Dermis microvascular lymphatic vessel endothelial cell (primary cell): ENCODE measurements around the gene ANKRD23. TPM values are rescaled to one million over a fixed set of nuclear protein-coding genes. Genes with fewer than 3 reads are reported as not detected.
"Not testable (repeated sequence)": the region's sequence is repeated elsewhere in the genome, so short reads cannot be mapped to it uniquely, and the experiment has no call there.

Source experiments
- DNase-seq, 2 donors: peaks; one replicate each; pipeline versions ENCODE4 v3.0.0 to v3.0.0-alpha.2; 2010; ENCODE audit warnings: low read depth in 2 of 2
- total RNA-seq: library from RNA; depleted of rRNA; stranded (reverse); fragments of >200 nt; gene quantifications from 2 replicates; pipeline ENCODE4 v1.2.1, GENCODE V29; 2014

ANKRD23 gene
- total RNA-seq, 1 donor from 2014 or later, result 0.51 TPM

DNA sequence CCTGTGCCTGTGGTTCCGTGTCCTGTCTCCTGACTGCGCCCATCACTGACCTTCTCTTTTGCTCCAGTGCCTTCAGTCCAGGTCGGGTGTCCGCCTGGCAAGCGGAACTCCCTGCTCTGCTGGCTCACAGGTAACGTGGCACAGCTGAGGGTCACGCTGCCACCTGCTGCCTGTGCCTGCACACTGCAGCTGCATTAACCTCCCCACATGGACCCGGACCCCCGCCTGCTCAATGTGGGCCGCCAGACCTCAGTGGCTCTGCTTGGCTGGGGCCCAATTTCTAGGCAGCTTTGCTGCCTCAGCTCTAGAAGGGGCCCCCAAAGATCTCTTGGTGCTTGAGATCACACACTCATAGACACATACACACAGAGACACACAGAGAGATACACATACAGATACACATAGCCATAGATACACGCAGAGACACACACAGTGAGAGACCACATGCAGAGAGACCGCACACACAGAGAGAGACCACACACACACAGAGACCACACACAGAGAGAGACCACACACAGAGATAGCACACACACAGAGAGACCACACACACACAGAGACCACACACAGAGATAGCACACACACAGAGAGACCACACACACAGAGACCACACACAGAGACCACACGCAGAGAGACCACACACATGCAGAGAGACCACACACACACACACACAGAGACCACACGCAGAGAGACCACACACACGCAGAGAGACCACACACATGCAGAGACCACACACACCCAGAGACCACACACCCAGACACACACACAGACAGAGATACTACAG lies 42.6 kb downstream of the ANKRD23 start:
- DNase-seq, result peak; percentile 45 to 70

DNA sequence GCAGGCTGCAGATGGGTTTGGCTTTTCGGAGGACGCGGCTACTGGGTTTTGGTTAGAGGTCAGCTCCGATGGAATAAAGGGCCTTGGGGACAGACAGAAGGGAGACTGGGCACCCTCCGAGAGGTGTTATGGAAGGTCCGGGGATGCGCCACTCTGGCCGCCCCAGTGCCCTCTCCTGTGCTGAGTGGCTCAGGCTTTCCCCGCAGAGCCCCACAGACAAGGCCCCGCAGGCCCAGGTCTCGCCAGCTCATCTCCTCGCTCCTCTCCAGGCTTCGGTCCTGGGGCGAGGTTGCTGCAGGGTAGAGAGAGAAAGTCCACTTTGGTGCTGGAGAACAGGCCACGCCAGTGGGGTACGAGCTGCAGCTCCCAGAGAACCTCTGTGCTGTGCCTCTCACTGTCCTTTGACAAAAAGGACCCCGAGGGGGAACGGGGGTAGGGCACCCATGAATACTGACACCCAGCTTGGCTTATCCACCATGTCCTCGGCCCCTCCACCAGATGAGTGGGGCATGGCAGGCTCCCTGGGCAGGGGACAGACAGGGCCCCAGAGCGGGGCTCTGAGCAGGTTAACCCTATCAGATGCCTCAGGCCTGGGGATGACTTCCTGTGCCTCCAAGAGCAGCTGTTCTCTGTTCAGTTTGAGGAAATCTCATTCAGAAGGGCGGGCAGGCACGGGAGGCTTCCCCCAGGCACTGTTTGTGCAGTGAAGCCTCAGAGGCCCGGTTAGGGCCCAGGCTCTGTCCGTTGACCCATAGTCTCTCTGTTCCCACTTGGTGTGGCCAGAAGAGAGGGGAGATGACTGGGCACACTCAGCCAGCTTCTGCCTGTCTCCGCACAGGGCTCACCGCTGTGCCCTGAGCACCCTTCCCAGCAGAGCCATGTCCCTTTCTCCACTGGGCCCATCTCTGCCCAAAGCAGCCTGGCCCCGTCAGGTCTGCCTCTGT lies 43.5 kb downstream of the ANKRD23 start:
- DNase-seq, result no peak

DNA sequence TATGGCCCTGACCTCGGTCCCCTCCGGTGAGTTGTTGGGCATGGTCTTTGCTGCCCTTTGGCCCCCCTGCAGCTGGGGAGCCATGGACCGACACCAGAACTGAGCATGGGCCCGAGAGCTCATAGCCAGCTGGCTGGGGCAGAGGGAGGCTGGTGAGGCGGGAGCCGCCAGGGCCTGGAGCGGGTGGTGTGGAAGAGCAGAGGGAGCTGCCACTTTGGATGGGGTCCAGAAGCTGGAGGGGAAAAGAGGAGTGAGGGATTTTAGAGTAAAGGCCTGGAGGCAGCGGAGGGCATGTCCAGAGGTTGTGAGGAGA lies 44.2 kb downstream of the ANKRD23 start:
- no peak for DNase-seq

DNA sequence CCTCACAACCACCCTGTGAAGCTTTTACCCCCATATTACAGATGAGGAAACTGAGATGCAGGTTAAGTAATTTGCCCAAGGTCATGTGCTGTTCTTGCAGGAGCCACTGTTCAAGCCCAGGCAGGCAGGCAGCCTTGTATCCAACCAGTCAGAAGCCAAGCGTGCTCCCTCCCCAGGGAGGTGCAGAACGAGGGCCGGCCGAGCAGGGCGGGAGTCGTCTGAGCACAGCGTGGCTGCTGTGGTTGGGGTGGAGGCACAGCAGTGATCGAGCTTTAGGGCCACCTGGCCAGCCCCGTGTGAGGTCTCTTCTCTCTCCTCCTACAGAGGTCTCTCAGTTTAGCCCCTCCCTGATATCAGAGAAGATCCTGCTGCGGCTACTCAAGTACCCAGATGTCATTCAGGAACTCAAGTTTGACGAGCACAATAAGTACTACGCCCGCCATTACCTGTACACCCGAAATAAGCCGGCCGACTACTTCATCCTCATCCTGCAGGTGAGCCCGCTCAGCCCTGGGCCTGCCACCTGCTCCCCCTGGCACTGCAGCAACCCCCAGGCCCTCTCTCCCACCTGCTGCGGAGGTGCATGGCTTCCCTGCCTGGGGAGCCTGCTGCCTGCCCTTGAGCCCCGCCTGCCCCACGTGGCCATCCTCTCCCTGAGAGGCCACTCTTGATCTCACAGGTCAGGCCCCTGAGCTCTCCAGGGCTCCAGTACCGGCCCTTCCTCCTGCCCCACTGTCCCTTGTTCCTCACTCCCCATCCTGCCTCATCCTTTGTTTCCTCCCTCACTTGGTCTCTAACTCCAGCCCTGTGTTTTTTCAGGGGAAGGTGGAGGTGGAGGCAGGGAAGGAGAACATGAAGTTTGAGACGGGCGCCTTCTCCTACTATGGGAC lies 44.8 kb downstream of the ANKRD23 start:
- DNase-seq, result no peak

DNA sequence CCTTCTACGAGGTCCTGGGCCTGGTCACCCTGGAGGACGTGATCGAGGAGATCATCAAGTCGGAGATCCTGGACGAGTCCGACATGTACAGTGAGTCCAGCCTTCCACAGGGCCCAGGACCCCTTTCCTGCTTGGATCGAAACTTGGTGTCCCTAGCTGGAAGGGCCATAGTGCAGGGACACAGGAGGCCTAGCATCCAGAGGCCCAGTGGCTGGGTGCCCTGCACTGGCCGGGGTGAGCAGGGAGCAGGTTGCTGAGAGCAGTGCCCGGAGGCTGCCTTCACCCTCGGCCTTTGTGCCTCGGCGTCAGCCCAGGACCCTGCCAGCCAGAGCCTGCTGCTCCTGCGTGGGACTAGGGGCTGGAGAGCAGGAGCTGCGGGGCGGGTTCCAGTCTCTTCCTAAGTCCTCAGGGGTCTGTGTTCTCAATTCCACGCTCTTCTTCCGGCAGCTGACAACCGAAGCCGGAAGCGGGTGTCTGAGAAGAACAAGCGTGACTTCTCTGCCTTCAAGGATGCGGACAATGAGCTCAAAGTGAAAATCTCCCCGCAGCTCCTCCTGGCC lies 46.7 kb downstream of the ANKRD23 start:
- no peak for DNase-seq

DNA sequence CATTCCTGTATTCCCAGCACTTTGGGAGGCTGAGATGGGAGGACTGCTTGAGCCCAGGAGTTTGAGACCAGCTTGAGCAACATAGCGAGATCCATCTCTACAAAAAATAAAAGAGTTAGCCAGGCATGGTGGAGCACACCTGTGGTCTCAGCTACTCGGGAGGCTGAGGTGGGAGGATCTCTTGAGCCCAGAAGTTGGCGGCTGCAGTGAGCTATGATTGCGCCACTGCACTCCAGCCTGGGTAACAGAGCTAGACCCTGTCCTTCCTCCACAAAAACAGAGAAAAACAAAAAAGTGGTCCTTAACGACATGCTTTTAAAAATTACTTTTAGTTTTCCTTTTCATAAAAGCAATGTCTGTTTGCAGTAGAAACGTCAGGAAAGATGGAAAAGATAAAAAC lies 47.3 kb downstream of the ANKRD23 start:
- not testable (repeated sequence) for DNase-seq

DNA sequence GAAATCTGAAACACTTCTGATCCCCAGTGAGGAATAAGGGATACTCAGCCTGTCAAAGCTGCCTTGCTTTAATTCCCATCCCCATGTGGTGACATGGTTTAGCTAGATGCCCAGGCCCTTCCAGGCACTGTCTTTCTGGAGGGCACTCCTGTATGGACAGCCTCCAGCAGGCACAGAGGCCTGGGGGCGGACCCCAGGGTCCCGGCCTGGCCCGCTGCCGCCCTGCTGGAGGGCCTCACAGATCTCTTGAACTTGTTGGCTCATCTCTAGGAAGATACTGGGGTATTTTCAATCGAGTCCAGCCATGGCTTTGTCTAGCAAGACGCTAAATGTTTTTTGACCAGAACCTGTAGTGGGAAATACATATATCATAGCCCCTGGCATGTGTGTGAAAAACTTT lies 48.7 kb downstream of the ANKRD23 start:
- DNase-seq, result no peak

DNA sequence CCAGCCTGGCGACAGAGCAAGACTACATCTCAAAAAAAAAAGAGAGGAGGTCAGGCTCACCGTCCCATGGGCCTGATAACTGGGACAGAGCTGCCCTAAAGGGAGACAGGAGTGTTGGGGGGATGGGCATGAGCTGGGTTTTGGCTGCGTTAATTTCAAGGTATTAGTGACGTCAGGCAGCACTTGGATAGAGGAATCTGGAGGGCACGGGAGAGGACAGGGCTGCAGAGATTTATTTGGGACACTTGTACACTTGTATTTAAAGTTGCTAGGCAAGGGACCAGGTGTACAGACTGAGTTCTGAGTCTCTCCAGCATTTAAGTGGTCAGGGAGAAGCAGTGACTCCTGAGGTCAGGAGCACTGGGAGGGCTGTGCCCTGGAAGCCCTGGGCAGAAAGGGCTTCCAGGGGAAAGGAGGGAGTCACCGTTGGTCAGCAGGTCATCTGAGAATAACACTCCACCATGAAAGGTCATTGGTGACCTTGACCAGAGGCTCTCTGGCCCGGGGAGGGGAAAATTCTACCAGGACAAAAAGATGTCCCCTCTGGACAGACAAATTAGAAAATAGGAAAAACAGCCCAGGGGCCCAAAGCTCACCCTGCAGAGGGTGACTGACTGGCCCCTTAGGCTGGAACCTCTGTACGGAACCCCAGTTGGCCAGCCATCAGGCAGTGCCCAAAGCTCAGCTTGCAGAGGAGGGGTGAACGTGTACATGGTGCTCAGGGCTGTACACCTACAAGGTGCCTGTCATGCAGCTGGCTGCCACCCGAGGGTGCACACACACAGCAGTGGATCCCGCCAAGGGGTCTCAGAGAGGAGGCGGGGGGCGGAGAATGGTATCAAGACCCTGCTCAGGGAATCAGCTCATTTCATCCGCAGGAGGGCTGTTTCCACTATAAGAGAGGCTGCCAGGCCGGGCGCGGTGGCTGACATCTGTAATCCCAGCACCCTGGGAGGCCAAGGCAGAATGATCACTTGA lies 50.8 kb downstream of the ANKRD23 start:
- DNase-seq, result no peak

DNA sequence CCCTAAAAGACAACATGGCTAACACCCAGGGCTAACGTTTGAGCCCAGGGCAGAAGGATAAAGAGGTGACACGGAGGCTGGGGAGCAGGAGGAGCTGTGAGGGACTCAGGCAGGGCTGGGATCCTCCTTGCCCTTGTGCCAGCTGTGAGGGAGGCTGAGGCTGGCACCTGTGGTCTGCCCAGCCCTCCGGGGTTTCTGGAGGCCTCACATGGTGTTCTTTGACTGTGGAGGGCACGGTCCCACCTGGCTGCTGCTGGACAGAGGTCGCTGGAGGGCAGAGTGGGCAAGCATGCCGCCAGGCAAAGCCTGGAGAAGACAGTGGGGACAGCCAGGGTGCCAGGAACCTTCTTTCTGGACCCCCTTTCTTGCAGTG lies 54.6 kb downstream of the ANKRD23 start:
- no peak for DNase-seq

DNA sequence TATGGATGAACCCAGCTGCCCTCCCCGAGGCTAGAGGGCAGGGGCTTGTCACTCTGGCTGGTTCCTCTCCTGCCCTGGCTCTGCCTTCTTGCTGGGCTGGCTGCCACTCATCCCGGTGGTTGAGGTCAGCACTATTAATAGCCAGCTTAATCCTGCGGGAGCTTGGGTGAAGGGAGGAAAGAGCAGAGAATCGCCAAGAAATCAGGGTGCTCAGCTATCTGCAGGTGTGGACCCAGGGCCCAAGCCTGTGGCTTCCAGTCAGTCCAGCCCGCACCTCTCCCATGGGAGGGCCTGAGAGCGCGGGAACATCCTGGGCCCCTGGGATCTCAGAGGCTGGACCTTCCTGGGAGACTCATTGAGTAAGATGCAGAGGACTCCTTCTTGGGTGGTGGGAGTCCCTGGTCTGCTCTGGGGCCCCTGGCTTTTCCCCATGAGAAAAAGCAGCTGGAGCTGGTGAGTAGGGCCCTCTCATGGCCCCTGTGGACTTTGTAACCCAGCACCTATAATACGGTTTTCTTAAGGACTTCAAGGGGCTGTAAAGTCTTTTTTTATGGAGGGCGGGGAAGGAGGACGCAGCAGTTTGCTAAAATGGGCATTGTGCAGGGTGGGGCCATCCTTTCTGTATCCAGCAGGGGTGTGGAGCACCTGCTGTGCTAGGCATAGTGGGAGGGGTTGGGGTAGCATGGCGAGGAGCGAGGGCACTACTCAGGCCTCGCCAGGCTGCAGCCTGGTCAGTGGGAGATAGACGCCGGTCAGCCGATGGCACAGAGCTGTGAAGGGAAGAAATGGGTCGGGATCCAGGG lies 55.2 kb downstream of the ANKRD23 start:
- DNase-seq, result no peak

Other genes starting within 250 kb of the ANKRD23 start
- gene KANSL3, start 205.7 kb downstream of the ANKRD23 start, total RNA-seq, result 18.5 and 26.3 TPM in 2 replicates
- gene FER1L5, start 201.3 kb downstream of the ANKRD23 start, total RNA-seq, result not detected in 2 replicates
- 14.8 and 20.6 TPM in 2 replicates for gene LMAN2L, start 104.0 kb downstream of the ANKRD23 start, total RNA-seq
- 1.3 and 2.3 TPM in 2 replicates for gene CNNM4, start 83.1 kb downstream of the ANKRD23 start, total RNA-seq
- gene CNNM3, start 27.8 kb downstream of the ANKRD23 start, total RNA-seq, result 6.4 and 12.3 TPM in 2 replicates
- 5.6 and 6.8 TPM in 2 replicates for gene ANKRD39, start 14.0 kb upstream of the ANKRD23 start, total RNA-seq
- gene SEMA4C, start 26.1 kb upstream of the ANKRD23 start, total RNA-seq, result 17.3 and 35.4 TPM in 2 replicates
- under 0.01 TPM in 1 of 2 replicates, not detected in the other for gene FAM178B, start 142.6 kb upstream of the ANKRD23 start, total RNA-seq